ENCODE results near the gene ABHD17B. TPM values are rescaled to one million over a fixed set of nuclear protein-coding genes. Genes with fewer than 3 reads are reported as not detected.

The ABHD17B gene
- total and polyA plus RNA-seq, 2 donors (not counting 3 experiments of a cell fraction or from before 2014, with no cell fraction given): 12.8 to 16.8 TPM

DNA sequence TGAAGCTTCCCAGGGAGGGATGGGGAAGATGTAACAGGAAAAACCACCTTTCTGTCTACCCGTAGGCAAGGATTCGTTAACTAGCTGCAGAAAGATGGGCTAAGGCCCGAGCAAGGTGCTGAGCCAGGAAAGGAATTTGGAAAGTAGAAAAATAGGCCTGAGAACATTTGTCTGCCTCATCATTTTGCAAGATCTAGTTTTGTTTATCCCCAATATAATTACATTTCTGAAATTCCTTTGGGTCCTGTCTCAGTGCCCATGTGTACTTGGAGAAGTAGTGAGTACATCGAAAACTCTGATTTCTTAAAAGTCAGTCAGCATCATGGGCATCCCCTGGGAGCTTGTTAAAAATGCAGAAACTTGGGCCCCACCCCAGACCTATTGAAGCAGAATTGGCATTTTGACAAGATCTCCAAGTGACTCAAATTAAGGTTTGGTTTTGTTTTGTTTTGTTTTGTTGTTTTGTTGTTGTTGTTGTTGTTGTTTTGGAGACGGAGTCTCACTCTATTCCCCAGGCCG lies 90.5 kb downstream of the ABHD17B start:
- dilution Hi-C loops (cut with MboI; ENCODE audit: extremely low pct_ligation_motif_present, low sequenced_read_pairs): no loop called here
- TF ChIP-seq CTCF (IDR thresholded peaks at IDR 0.05; ENCODE audit: extremely low read depth in 1 of 2, insufficient read depth in 1 of 2, low read depth in 1 of 2, low read length in 2 of 2) (no peak), EZH2 (IDR thresholded peaks at IDR 0.05; ENCODE audit: borderline replicate concordance, low read depth, low read length, severe bottlenecking) (no peak), FOS (IDR thresholded peaks at IDR 0.05; ENCODE audit: borderline replicate concordance, insufficient read depth, low read length) (no peak), POLR2AphosphoS5 (IDR thresholded peaks at IDR 0.05; ENCODE audit: insufficient read depth, low read depth, low read length) (no peak), MYC (IDR thresholded peaks at IDR 0.05; ENCODE audit: low read depth, low read length) (no peak), GATA2 (IDR thresholded peaks at IDR 0.05; ENCODE audit: insufficient read depth, insufficient read length, low read depth, low read length) (no peak), JUN (IDR thresholded peaks at IDR 0.05; ENCODE audit: borderline replicate concordance, insufficient read depth, insufficient read length, low read depth) (no peak), POLR2A (IDR thresholded peaks at IDR 0.05; ENCODE audit: low read depth, low read length) (no peak)
- TF ChIP-seq, protein P1, sequence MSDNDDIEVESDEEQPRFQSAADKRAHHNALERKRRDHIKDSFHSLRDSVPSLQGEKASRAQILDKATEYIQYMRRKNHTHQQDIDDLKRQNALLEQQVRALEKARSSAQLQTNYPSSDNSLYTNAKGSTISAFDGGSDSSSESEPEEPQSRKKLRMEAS (IDR thresholded peaks at IDR 0.05; ENCODE audit: insufficient read depth, insufficient read length): no peak
- H3K4me3 ChIP-seq (replicated peaks in 1 of 3; ENCODE audit: insufficient read depth in 1 of 3, low read depth in 1 of 3, low read length in 3 of 3): no peak overlapping the region
- DNase-seq (ENCODE audit: low read depth, low spot score) (no peak), FAIRE-seq (no peak)
- intact Hi-C loops (cut with micrococcal nuclease): no loop called here
- H3K79me2 ChIP-seq (ENCODE audit: control insufficient read depth, insufficient read depth, low read length): no peaks in the 10 kb centered on the region
- H3K9ac ChIP-seq (replicated peaks; ENCODE audit: extremely low read depth, insufficient read depth, low read length): no peak overlapping the region
- H3K36me3 ChIP-seq (ENCODE audit: control insufficient read depth in 2 of 2, extremely low read depth in 1 of 2, insufficient read depth in 2 of 2, low read length in 2 of 2): no peaks in the 10 kb centered on the region
- H3K4me2 ChIP-seq (ENCODE audit: insufficient read depth, low read length): no peak overlapping the region
- ChIA-PET POLR2A (no interaction called here), CTCF (interaction anchor here (0.9 to 7.3 kb wide), 9 partner anchors 9 to 1180 kb away, joined by 3 to 70 read pairs (median 7); no protein-coding TSS in a partner anchor)
- H3K9me1 ChIP-seq (replicated peaks; ENCODE audit: control insufficient read depth, extremely low read depth, insufficient read depth, low read length): no peaks in the 10 kb centered on the region
- H3K9me3 ChIP-seq (replicated peaks; ENCODE audit: control insufficient read depth, insufficient read depth, low read length): no peaks in the 10 kb centered on the region
- peaks cover 0 to 2% of the 10 kb centered on the region in 2 experiments for H3K27me3 ChIP-seq (ENCODE audit: control insufficient read depth in 2 of 2, insufficient read depth in 2 of 2, low read length in 2 of 2)
- no peak overlapping the region for H2AFZ ChIP-seq (ENCODE audit: low read depth, low read length)
- H4K20me1 ChIP-seq (replicated peaks; ENCODE audit: control insufficient read depth, extremely low read depth, insufficient read depth, low read length): no peaks in the 10 kb centered on the region
- peaks cover 4% of the 10 kb centered on the region for H3K4me1 ChIP-seq (ENCODE audit: control insufficient read depth, extremely low read depth, insufficient read depth, low read length)
- no TSS peak for BruUV-seq (replicated peaks)
- no peak overlapping the region for H3K27ac ChIP-seq (ENCODE audit: insufficient read depth, low read depth, low read length)
